Stimulated activated CD4-positive, alpha-beta T cell treated with anti-CD3 and anti-CD28 coated beads, Interleukin-12 subunit alpha, Interleukin-12 subunit beta, amount 100 ng/mL, for 48 hours (primary cell): ENCODE data around the gene TNNT2.
A peak's percentile ranks its signal among the peaks of the same experiment; 100 is the strongest.

Experiments used
- DNase-seq, 3 donors: peaks; one replicate each; pipeline ENCODE4 v3.0.0-alpha.2; 2020; ENCODE audit warnings: low read depth in 2 of 3, low spot score in 1 of 3

TNNT2 gene

DNA sequence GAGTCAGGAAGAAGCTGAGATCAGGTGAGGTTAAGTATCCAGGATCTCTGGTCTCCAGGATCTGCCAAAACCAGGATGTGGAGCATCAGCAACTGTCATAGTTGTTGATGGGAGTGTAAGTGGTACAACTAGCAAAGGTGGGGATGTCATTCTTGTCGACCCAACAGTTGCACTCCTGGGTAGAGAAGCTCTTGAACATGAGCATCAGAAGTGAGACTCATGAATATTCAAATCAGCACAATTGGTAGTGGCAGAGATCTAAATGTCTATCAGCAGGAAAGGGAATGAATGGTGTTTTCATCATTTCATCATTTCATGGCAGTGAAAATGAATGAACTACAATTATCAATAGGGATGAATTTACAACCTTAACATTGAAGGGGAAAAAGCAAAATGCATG is 25.9 kb upstream of the TNNT2 start:
- DNase-seq = no peak

DNA sequence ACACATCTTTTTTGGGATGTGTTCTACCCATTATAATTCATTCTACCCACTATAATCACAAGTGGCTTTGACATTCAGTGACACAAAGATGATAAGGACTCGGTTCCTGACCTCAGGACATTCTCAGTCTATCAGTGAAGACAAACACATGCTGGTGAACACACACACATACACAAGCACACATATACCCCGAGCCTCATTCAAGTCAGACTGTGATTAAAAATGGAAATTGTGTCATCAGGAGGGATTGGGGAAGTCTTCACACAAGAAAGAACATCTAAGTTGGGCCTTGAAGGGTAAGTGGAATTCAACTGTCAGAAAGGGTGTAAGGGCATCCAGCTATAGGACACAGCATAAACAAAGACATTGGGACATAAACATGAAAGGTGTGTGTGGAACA is 24.2 kb upstream of the TNNT2 start:
- DNase-seq = no peak

GRCh38 chr1:201400852-201401230 is 23.4 kb upstream of the TNNT2 start:
- DNase-seq = no peak

GRCh38 chr1:201400212-201400851 is 22.9 kb upstream of the TNNT2 start:
- DNase-seq = no peak

GRCh38 chr1:201399352-201400126 is 22.1 kb upstream of the TNNT2 start:
- DNase-seq = no peak

- DNase-seq = no peak
These were observed 21.5 kb upstream of the TNNT2 start, which contains the start of gene LAD1 for GRCh38 chr1:201399018-201399351. TSS of gene LAD1 (minus strand) at chr1:201399324. CDS start at chr1:201399306, 18 bp downstream.

- no peak for DNase-seq
These were observed 20.2 kb upstream of the TNNT2 start for GRCh38 chr1:201397675-201398074.

GRCh38 chr1:201396861-201397464 is 19.5 kb upstream of the TNNT2 start:
- no peak for DNase-seq

- no peak for DNase-seq
These were observed 18.5 kb upstream of the TNNT2 start for GRCh38 chr1:201395936-201396335.

- no peak for DNase-seq
These were observed 17.1 kb upstream of the TNNT2 start for GRCh38 chr1:201394591-201394990.

DNA sequence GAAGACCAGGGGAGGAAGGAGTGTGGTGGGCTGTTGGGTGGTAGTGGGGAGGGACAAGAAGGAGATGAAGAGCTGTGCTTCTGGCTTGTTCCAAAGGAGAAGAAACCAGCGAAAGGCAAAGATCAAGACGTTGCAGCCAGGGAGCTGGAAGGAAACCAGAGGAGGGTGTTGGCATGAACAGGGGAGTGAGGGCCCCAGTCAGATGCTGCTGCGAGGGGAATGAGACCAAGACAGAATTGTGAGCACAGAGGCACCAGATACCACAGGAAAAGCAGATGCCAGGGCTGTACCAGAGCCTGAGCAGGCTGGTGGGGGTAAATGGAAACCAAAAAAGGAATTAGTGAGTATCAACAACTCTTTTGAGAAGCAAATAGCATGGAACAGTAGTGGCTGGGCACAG is 15.6 kb upstream of the TNNT2 start:
- no peak for DNase-seq

GRCh38 chr1:201391651-201392511 is 14.4 kb upstream of the TNNT2 start:
- no peak for DNase-seq

DNA sequence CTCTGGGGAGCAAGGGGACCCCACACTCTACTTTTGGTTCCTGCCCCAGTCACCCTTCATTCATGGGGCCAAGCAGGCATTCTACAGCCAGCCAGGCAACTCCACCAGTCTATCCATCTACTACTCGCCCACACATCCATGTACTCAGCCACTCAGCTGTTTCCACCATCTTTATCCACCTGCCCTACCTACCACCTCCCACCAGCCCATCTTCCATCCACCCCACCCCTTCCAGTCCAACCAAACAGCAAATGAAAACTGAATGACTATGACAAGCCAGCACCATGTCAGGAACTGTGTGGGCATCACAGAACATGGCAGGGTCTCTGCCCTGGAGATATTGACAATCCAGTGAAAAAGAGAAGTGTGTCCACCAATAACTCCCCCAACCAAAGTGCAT is 13.7 kb upstream of the TNNT2 start:
- DNase-seq = no peak

DNA sequence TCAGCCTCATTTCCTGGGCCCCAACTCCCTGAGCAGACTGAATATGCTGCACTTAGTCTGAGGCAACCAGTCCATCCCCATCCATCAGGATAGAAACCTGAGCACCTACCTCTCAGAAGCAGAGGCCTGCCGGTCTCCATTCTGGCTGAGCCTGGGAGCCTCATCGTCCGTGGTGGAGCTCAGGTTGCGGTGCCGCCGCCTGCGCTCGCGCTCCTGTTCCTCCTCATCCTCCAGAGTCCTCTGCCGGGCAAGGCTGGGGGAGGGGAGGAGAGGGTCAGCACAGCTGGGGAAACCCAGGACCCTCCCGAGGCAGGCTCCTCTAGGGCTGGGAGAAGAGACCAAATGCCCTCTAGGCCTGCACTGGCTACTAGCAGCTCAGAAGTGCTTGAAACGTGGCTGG is 11.6 kb upstream of the TNNT2 start:
- DNase-seq = no peak

GRCh38 chr1:201386208-201386607 is 8.7 kb upstream of the TNNT2 start:
- DNase-seq = no peak

- peak; percentile 14 to 38 (median 18) for DNase-seq
These were observed 7.9 kb upstream of the TNNT2 start for GRCh38 chr1:201385299-201385891.

GRCh38 chr1:201384406-201384782 is 6.9 kb upstream of the TNNT2 start:
- DNase-seq = no peak

GRCh38 chr1:201383647-201384405 is 6.3 kb upstream of the TNNT2 start:
- no peak for DNase-seq

DNA sequence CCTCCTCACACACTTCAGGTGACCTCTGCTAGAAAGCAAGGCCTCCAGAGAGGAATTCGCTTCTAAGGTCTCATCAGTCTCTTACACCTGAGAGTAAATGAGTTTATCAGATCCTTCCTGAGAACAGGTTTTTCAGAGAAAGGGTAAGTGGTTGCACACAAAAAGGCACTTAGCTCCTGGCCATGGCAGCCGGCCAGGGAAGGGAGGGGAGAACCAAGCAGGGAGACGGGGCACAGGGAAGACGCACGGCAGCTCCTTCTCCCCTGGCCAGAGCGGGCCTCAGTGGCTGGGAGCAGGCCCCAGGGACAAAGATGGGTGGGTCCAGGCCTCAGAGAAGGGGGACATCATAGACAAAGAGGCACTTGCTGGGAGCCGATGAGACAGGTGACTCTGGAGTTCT is 3.6 kb upstream of the TNNT2 start:
- DNase-seq = no peak

GRCh38 chr1:201379733-201380242 is 2.3 kb upstream of the TNNT2 start:
- DNase-seq = no peak
